Nucleus accumbens (tissue), 56 donors: ENCODE results near the gene FARSA.
"Not testable (repeated sequence)": the region's sequence is repeated elsewhere in the genome, so short reads cannot be mapped to it uniquely, and the experiment has no call there.

Experiments used
- DNase-seq, 56 donors: peaks; one replicate each; lab custom pipeline; 2025; lab: John Stamatoyannopoulos, UW

Gene FARSA

GRCh38 chr19:12955575-12955974, 22.1 kb upstream of the FARSA start:
- DNase-seq: not testable (repeated sequence)

DNA sequence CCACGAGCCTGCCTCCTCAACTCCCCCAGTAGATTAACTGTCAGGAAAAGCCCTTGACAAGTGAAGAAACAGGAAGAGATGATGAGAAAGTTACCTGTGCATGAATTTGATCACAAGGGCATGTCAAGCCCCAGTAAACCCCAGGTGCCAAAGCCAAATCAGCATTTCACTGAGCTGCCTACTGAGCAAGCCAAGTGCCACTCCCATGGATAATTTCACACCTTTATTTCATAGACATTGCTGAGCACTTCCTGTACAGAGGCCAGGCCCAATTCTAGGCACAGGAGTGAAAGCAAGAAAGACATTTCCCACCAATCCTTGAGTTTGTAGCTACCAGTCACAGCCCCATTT, 21.1 kb upstream of the FARSA start:
- no peak for DNase-seq

DNA sequence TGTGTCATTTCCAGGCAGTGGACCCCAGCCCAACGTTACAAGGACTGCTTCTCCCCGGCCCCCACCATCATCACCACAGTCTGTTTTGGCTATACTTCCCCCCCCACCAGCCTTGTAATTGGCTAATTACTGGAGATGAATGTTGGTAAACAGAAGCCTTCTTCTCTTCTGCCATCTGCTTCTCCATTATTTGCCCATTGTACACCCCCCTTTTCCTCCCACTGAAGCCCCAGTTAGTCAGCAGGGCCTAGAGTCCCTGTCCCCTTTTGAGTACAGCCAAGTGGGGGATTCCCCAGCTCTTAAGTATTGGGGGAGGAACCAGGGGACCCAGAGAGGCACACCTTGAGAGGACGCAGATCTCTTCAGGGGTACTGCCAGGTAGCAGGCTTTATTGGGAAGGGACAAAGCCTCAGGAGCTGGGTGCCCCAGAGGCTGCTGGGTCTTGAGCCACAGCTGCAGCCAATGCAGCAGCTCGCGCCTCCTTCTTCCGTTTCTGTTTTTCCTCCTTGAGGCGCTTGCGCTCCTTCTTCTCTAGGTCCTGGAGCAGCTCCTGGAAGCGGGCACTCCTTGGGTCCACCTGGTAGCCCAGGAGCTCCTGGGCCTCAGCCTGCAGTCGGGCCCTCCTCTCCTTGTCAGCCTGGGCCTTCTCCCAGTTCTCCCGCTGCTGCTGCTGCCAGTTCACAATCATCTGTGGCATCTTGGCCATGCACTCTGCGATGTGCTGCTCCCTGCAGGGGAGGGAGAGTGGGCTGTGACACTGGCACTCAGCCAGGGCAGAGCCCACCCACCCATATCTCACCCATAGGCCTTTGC, 20.5 kb upstream of the FARSA start:
- no peak for DNase-seq

DNA sequence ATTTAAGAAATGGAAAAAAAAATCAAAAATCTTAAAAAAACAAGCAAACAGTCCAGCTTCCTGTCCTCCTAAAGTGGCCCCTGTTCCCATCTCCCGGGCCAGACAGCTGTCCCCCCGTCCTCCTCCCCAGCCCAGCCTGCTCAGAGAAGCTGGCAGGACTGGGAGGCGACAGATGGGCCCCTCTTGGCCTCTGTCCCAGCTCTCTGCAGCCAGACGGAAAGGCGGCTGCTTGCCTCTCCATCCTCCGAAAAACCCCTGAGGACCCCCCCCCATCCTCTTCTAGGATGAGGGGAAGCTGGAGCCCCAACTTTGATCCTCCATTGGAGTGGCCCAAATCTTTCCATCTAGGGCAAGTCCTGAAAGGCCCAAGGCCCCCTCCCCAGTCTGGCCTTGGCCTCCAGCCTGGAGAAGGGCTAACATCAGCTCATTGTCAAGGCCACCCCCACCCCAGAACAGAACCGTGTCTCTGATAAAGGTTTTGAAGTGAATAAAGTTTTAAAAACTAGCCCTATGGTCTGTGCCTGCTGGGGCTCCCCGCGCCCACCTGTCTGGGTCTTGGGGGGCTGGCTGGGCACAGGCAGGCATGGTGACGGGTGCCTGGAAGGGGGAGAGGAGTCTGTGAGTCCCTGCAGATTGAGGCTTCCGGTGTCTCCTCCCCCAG, 19.8 kb upstream of the FARSA start:
- peak in 51 of 56 donors; percentile 2 to 75 (median 50) for DNase-seq

- peak in 3 of 56 donors; percentile 48 to 61 (median 54) for DNase-seq
Measured at GRCh38 chr19:12952488-12953137, 19.1 kb upstream of the FARSA start.

GRCh38 chr19:12952050-12952449, 18.5 kb upstream of the FARSA start:
- not testable (repeated sequence) for DNase-seq

GRCh38 chr19:12949363-12950283, 16.1 kb upstream of the FARSA start:
- DNase-seq: no peak

- no peak for DNase-seq
Measured at GRCh38 chr19:12948612-12949362, 15.3 kb upstream of the FARSA start.

- peak in 2 of 56 donors; percentile 7 to 9 for DNase-seq
Measured at GRCh38 chr19:12947702-12948611, 14.4 kb upstream of the FARSA start.

DNA sequence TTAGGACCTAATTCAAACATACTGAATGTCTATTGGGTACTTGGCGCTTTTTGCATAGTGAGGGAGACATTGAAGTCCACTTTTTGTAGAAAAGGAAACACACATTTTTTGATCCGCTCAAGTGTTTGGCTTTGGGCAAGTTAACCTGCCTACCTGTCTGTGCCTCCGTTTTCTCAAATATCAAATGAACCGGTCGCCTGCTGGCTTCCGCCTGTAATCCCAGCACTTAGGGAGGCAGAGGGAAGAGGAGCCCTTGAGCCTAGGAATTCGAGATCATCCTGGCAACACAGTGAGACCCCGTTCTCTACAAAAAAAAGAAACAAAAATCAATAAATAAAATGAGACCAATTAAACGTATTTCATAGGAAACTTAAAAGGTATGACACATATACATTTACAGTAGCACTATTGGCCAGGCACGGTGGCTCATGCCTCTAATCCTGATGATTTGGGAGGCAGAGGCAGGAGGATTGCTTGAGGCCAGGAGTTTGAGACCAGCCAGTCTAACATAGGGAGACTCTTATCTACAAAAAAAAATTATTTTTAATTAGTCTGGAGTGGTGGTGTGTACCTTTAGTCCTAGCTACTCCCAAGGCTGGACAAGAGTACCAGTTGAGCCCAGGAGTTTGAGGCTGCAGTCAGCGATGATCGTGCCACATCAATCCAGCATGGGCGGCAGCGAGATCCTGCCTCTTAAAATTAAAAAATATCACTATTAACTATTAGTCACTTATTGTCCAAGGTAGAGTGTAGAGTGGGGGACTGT, 13.4 kb upstream of the FARSA start:
- no peak for DNase-seq

- peak in 18 of 56 donors; percentile 15 to 64 (median 43) for DNase-seq
Measured at GRCh38 chr19:12946092-12946721, 12.7 kb upstream of the FARSA start.

DNA sequence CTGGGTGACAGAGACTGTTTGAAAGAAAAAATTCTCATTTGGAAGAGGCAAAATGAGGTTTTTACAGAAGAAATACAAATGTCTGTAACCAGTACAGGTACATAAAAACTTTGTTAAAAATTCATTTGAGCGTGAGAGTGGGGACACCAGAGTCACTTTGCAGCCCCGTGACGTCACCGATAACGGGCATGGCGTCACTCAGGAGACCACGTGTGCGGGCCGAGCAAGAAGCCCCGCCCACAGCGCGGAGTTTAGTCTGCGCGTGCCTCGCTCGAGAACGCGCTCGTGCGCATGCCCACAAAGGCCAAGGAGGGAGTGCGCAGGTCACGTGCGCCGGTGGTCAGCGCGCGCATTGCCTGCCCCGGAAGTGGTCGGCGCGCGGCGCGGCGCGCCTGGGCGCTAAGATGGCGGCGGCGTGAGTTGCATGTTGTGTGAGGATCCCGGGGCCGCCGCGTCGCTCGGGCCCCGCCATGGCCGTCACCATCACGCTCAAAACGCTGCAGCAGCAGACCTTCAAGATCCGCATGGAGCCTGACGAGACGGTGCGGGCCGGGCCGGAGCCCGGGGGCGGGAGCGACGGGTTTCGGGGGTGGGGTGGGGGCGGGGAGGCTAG, 12.1 kb upstream of the FARSA start, which contains the start of gene RAD23A:
Gene RAD23A, plus strand, starts transcription at position 384 of the 613 bp plus-strand sequence. Its CDS starts 87 bp downstream, at position 471.
- DNase-seq: peak; percentile 45 to 94 (median 83)

DNA sequence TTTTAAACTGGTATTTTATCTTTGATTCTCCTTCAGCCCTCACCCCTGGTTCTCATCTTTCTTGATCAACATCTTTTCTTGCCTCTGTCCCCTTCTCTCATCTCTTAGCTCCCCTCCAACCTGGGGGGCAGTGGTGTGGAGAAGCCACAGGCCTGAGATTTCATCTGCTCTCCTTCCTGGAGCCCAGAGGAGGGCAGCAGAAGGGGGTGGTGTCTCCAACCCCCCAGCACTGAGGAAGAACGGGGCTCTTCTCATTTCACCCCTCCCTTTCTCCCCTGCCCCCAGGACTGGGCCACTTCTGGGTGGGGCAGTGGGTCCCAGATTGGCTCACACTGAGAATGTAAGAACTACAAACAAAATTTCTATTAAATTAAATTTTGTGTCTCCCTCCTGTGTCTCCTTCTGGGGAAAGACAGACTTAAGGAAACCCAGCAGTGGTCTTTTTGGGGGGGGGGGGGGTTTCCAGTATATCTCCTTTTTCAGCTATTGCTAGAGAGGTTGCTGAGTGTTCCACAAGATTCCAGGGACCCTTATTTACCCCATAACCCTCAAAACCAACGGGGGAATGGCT, 10.7 kb upstream of the FARSA start:
- DNase-seq: no peak

DNA sequence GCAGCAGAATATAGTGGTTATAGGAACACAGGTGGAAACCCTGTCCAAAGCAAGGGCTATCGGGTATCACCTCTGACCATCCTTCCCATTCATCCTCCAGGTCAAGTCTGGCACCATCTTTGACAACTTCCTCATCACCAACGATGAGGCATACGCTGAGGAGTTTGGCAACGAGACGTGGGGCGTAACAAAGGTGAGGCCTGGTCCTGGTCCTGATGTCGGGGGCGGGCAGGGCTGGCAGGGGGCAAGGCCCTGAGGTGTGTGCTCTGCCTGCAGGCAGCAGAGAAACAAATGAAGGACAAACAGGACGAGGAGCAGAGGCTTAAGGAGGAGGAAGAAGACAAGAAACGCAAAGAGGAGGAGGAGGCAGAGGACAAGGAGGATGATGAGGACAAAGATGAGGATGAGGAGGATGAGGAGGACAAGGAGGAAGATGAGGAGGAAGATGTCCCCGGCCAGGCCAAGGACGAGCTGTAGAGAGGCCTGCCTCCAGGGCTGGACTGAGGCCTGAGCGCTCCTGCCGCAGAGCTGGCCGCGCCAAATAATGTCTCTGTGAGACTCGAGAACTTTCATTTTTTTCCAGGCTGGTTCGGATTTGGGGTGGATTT, 10.0 kb upstream of the FARSA start:
- DNase-seq: no peak

DNA sequence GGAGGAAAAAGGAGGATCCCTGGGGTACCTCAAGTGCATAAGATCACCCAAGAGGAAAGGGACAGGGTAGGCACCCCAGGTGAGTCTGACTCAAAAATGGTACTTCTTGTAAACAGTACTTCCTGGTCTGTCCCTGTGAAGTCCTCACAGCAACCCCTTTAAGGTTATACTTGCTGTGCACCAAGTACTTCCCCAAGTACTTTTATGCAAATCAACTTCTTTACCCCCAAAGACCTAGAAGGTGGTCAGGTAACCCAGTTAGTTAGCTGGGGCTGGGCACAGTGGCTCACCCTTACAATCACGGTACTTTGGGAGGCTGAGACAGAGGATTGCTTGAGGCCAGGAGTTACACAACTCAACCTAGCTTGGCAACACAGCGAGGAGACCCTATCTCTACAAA, 7.4 kb upstream of the FARSA start:
- DNase-seq: no peak

GRCh38 chr19:12939975-12940423, 6.5 kb upstream of the FARSA start:
- DNase-seq: no peak
